OCI-LY7 (cell line): Measurements from ENCODE around the gene IRS1. TPM values are rescaled to one million over a fixed set of nuclear protein-coding genes. Genes with fewer than 3 reads are reported as not detected.

Source experiments
- BruUV-seq: library from RNA; stranded (reverse); fragments of 400-500 nt; replicated peaks from 2 replicates; lab custom pipeline; 2021; lab: Mats Ljungman, UMichigan
- CTCF ChIA-PET: fragments of 300-600 bp; sonication (Branson Sonifier 250); formaldehyde crosslinking; loops from one replicate; lab custom pipeline; 2022; ENCODE audit warnings: antibody characterized with exemption; ENCODE audit not compliant: unreplicated experiment; lab: Charles Lee
- POLR2A ChIA-PET: fragments of 300-600 bp; sonication (Branson Sonifier 250); formaldehyde crosslinking; loops from one replicate; lab custom pipeline; 2022; ENCODE audit warnings: antibody characterized with exemption; lab: Charles Lee
- DNase-seq: peaks from one replicate; pipeline ENCODE4 v3.0.0-alpha.2; 2015; ENCODE audit warnings: low spot score
- H2AFZ ChIP-seq: fragments of 200-600 bp; sonication (generic), shearing (Covaris generic); 2 replicates; pipeline ENCODE4 v1.6.1; 2014; ENCODE audit warnings: mild to moderate bottlenecking, antibody characterized with exemption, low read length, moderate library complexity
- H3K27ac ChIP-seq: fragments of 200-600 bp; sonication (generic); 2 replicates; pipeline ENCODE4 v1.5.1; 2014; ENCODE audit warnings: mixed run types, low read depth, mild to moderate bottlenecking, moderate library complexity, low read length, inconsistent platforms; ENCODE audit not compliant: poor library complexity, severe bottlenecking
- H3K36me3 ChIP-seq: fragments of 200-600 bp; sonication (generic); 2 replicates; pipeline ENCODE4 v1.6.1; 2014; ENCODE audit warnings: mild to moderate bottlenecking, antibody characterized with exemption, low read length, moderate library complexity, mixed read lengths; ENCODE audit not compliant: insufficient read depth
- H3K4me1 ChIP-seq: fragments of 200-600 bp; sonication (generic); 2 replicates; pipeline ENCODE4 v1.5.1; 2014; ENCODE audit warnings: mild to moderate bottlenecking, low read length; ENCODE audit not compliant: insufficient read depth, poor library complexity, severe bottlenecking
- H3K4me2 ChIP-seq: fragments of 200-600 bp; sonication (generic); 2 replicates; pipeline ENCODE4 v1.6.1; 2014; ENCODE audit warnings: mild to moderate bottlenecking, low read length
- H3K4me3 ChIP-seq: fragments of 200-600 bp; sonication (generic); 2 replicates; pipeline ENCODE4 v1.5.1; 2014; ENCODE audit warnings: mild to moderate bottlenecking, low read depth, low read length; ENCODE audit not compliant: poor library complexity, severe bottlenecking
- H3K79me2 ChIP-seq: fragments of 200-600 bp; sonication (generic); 2 replicates; pipeline ENCODE4 v1.6.1; 2016; ENCODE audit warnings: low read depth, mild to moderate bottlenecking, low read length, moderate library complexity, mixed read lengths; ENCODE audit not compliant: insufficient read depth
- H3K9me2 ChIP-seq: fragments of 200-600 bp; sonication (generic); 2 replicates; pipeline ENCODE4 v1.6.1; 2016; ENCODE audit warnings: mild to moderate bottlenecking, low read length, mixed read lengths; ENCODE audit not compliant: insufficient read depth
- H3K9me3 ChIP-seq: fragments of 200-600 bp; sonication (generic); 2 replicates; pipeline ENCODE4 v1.6.1; 2014; ENCODE audit warnings: mild to moderate bottlenecking, mixed run types, low read length, mixed read lengths
- H4K20me1 ChIP-seq: fragments of 200-600 bp; sonication (generic); 2 replicates; pipeline ENCODE4 v1.6.1; 2014; ENCODE audit warnings: mild to moderate bottlenecking, antibody characterized with exemption, low read length, moderate library complexity, mixed read lengths; ENCODE audit not compliant: insufficient read depth
- CTCF ChIP-seq: fragments of 200-600 bp; sonication (generic); conservative IDR thresholded peaks from 2 replicates; pipeline ENCODE4 v1.5.1; 2014; ENCODE audit warnings: mild to moderate bottlenecking, antibody characterized with exemption, low read length, moderate library complexity, mixed read lengths
- EZH2phosphoT487 ChIP-seq: fragments of 200-600 bp; sonication (generic); IDR thresholded peaks from 2 replicates; pipeline ENCODE4 v1.6.1; 2018; ENCODE audit warnings: low read depth, borderline replicate concordance, mild to moderate bottlenecking, mixed run types, antibody characterized with exemption, low read length, moderate library complexity, mixed read lengths
- intact Hi-C: fragments of 100-400 bp; cut with micrococcal nuclease; formaldehyde crosslinking; loops from one replicate; pipeline ENCODE4 v1.10.0; 2022; ENCODE audit not compliant: unreplicated experiment
- total RNA-seq, 2 experiments: library from RNA; depleted of rRNA in 1 of 2; stranded (reverse); fragments of >200 nt in 1 of 2; shearing (Covaris generic) in 1 of 2; gene quantifications; 2 replicates each; pipeline ENCODE4 v1.2.3, GENCODE V29; 2014 to 2022

IRS1 gene
- total RNA-seq, 2 experiments from 2014 or later: 18.1 to 23.5 TPM

DNA sequence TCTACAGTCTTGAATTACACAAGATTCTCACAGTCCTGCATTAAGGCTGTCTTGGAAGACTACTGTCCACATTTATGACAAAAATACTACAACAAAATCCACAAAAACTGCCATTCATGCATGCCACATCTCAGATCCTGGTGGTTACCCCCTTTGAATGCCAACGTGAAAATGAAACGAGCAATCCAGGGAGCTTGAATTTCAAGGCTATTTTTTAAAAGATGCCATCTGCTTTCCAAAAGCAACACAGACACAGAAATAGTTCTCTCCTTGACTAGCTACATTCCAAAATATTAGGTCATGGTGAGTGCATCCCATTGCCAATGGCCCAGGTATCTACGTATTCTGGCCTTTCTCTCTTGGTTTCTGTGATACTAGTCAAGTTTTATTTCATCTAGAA, 36.3 kb downstream of the IRS1 start:
- Histone ChIP-seq H3K27ac (no peak overlapping the region), H3K9me2 (no peaks in the 10 kb centered on the region), H3K4me3 (no peak overlapping the region), H3K79me2 (peaks cover 3% of the 10 kb centered on the region; the same call in 1 of the 2 replicates), H3K4me1 (peaks cover 19% of the 10 kb centered on the region), H3K36me3 (peaks cover 22% of the 10 kb centered on the region), H4K20me1 (no peaks in the 10 kb centered on the region), H3K4me2 (no peak overlapping the region), H3K9me3 (0 out of 2 replicates have a peak, but pooled peaks cover 5% of the 10 kb centered on the region), H2AFZ (no peak overlapping the region)
- ChIA-PET CTCF (no interaction called here), POLR2A (interaction anchor here (0.6 to 3.3 kb wide), 5 partner anchors 8 to 64 kb away, joined by 3 to 36 read pairs (median 4); no protein-coding TSS in a partner anchor)
- intact Hi-C loops: no loop called here
- DNase-seq: no peak
- no peak for TF ChIP-seq CTCF
- no TSS peak for BruUV-seq

DNA sequence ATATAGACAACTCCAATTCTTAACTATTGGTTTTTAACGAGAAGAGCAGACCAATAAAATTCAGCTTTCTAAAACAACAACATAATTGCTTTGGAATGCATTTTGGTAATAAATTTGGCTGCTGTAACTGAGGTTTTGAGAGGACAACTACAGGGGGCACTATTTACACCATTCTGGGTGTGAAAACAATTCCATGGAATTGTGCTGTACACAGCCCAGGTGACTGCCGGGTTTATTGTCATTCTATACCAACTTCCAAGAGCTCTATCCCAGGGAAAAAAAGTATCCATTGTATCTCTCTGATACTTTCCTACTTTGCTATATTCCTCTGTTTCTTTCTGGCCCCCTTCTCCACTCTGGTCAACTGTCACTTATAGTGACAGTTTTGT, 38.4 kb downstream of the IRS1 start:
- no peak for DNase-seq
- Histone ChIP-seq H3K36me3 (peaks cover 16% of the 10 kb centered on the region), H3K9me3 (0 out of 2 replicates have a peak, but pooled peaks cover 5% of the 10 kb centered on the region), H4K20me1 (no peaks in the 10 kb centered on the region), H3K4me3 (no peak overlapping the region), H3K4me2 (no peak overlapping the region), H3K79me2 (no peaks in the 10 kb centered on the region), H3K27ac (no peak overlapping the region), H3K9me2 (no peaks in the 10 kb centered on the region), H3K4me1 (peaks cover 10% of the 10 kb centered on the region), H2AFZ (no peak overlapping the region)
- BruUV-seq: no TSS peak
- TF ChIP-seq EZH2phosphoT487 (no peak), CTCF (0 out of 2 replicates have a peak, but pooled peaks have one; percentile 18)
- ChIA-PET CTCF (no interaction called here), POLR2A (interaction anchor here (0.7 to 3.3 kb wide), 6 partner anchors 10 to 56 kb away, joined by 4 to 36 read pairs (median 4); no protein-coding TSS in a partner anchor)
- intact Hi-C loops: no loop called here

- TF ChIP-seq CTCF (no peak), EZH2phosphoT487 (no peak)
- Histone ChIP-seq H4K20me1 (no peaks in the 10 kb centered on the region), H3K27ac (no peak overlapping the region), H3K9me2 (no peaks in the 10 kb centered on the region), H3K4me3 (no peak overlapping the region), H2AFZ (no peak overlapping the region), H3K4me2 (no peak overlapping the region), H3K79me2 (no peaks in the 10 kb centered on the region), H3K4me1 (peaks cover 10% of the 10 kb centered on the region), H3K9me3 (0 out of 2 replicates have a peak, but pooled peaks cover 5% of the 10 kb centered on the region), H3K36me3 (peaks cover 16% of the 10 kb centered on the region; the same call in 1 of the 2 replicates)
- no TSS peak for BruUV-seq
- no peak for DNase-seq
- intact Hi-C loops: no loop called here
- ChIA-PET POLR2A (interaction anchor here (0.7 to 3.3 kb wide), 5 partner anchors 11 to 57 kb away, joined by 4 to 36 read pairs (median 4); no protein-coding TSS in a partner anchor), CTCF (no interaction called here)
Observed at GRCh38 chr2:226760412-226761194, 39.0 kb downstream of the IRS1 start.
